Ishikawa (cell line): ENCODE results near the gene INO80.

ENCODE experiments used
- CEBPB ChIP-seq: IDR thresholded peaks from 2 replicates; pipeline ENCODE4 v1.6.1; 2012
- CREB1 ChIP-seq: IDR thresholded peaks from 2 replicates; pipeline ENCODE4 v1.6.1; 2012; ENCODE audit warnings: low read depth
- EGR1 ChIP-seq: IDR thresholded peaks from 2 replicates; pipeline ENCODE4 v1.6.1; 2012
- EP300 ChIP-seq: IDR thresholded peaks from 2 replicates; pipeline ENCODE4 v1.6.1; 2012; ENCODE audit warnings: borderline replicate concordance
- FOXM1 ChIP-seq: IDR thresholded peaks from 2 replicates; pipeline ENCODE4 v1.6.1; 2012; ENCODE audit warnings: low read depth, borderline replicate concordance
- MAX ChIP-seq: IDR thresholded peaks from 2 replicates; pipeline ENCODE4 v1.6.1; 2012
- NFIC ChIP-seq: IDR thresholded peaks from 2 replicates; pipeline ENCODE4 v1.6.1; 2012
- RAD21 ChIP-seq: IDR thresholded peaks from 2 replicates; pipeline ENCODE4 v1.6.1; 2012; ENCODE audit warnings: low read depth
- REST ChIP-seq: IDR thresholded peaks from 2 replicates; pipeline ENCODE4 v1.6.1; 2012; ENCODE audit warnings: low read depth, mild to moderate bottlenecking
- TAF1 ChIP-seq: IDR thresholded peaks from 2 replicates; pipeline ENCODE4 v1.6.1; 2012; ENCODE audit warnings: low read depth, mild to moderate bottlenecking
- TCF12 ChIP-seq: IDR thresholded peaks from 2 replicates; pipeline ENCODE4 v1.6.1; 2012; ENCODE audit warnings: low read depth
- TEAD4 ChIP-seq: IDR thresholded peaks from 2 replicates; pipeline ENCODE4 v1.6.1; 2012
- USF1 ChIP-seq: IDR thresholded peaks from 2 replicates; pipeline ENCODE4 v1.6.1; 2012
- YY1 ChIP-seq: IDR thresholded peaks from 2 replicates; pipeline ENCODE4 v1.6.1; 2012; ENCODE audit warnings: low read depth
- ZBTB7A ChIP-seq: IDR thresholded peaks from 2 replicates; pipeline ENCODE4 v1.6.1; 2012; ENCODE audit warnings: low read depth

INO80 gene

GRCh38 chr15:41001524-41002214 lies 114.4 kb downstream of the INO80 start:
- TF ChIP-seq REST = no peak
- TF ChIP-seq FOXM1 = no peak
- TF ChIP-seq USF1 = no peak
- TF ChIP-seq ZBTB7A = no peak

GRCh38 chr15:40999190-40999589 lies 116.9 kb downstream of the INO80 start:
- TF ChIP-seq YY1 (no peak), EP300 (no peak), EGR1 (no peak), TAF1 (no peak), MAX (no peak), ZBTB7A (no peak), REST (no peak), NFIC (no peak), TCF12 (no peak), USF1 (no peak), FOXM1 (no peak), CREB1 (no peak), RAD21 (no peak), CEBPB (no peak), TEAD4 (no peak)

GRCh38 chr15:40995656-40996055 lies 120.4 kb downstream of the INO80 start:
- TF ChIP-seq TCF12 (no peak), TEAD4 (no peak), USF1 (no peak), RAD21 (no peak), CREB1 (no peak), MAX (no peak), CEBPB (no peak), EGR1 (no peak)

DNA sequence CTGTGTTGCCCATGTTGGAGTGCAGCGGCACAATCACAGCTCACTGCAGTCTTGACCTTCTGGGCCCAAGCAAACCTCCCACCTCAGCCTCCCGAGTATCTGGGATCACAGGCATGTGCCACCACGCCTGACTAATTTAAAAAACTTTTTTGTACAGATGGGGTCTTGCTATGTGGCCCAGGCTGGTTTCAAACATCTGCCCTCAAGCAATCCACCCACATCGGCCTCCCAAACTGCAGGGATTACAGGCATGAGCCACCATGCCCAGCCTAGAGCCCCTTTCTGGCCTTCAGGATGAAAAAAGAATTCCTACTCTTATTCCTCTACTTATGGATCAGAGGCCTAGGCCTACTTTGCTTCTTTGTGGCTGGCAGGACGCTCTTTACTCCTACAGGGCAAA lies 123.3 kb downstream of the INO80 start:
- TF ChIP-seq FOXM1 = no peak
- no peak for TF ChIP-seq RAD21
- TF ChIP-seq TAF1 = no peak
- no peak for TF ChIP-seq CEBPB
- TF ChIP-seq REST = no peak
- TF ChIP-seq YY1 = no peak
- TF ChIP-seq TCF12 = no peak
- TF ChIP-seq MAX = no peak
- no peak for TF ChIP-seq EGR1
- no peak for TF ChIP-seq CREB1
